Naive thymus-derived CD8-positive, alpha-beta T cell (primary cell): Measurements from ENCODE around the gene PSMC1. TPM values are rescaled to one million over a fixed set of nuclear protein-coding genes. Genes with fewer than 3 reads are reported as not detected.
A peak's percentile ranks its signal among the peaks of the same experiment; 100 is the strongest.

ENCODE experiments used
- ATAC-seq, 2 donors: fragments of 150-1000 bp; cut with Tn5 transposase in 1 of 2; sonication (Bioruptor Pico), chemical (Tn5 transposase) in 1 of 2; 1 replicate in 1 of 2; 2 replicates in 1 of 2; pipeline ENCODE4 v1.10.0; 2021; ENCODE audit warnings: mild to moderate bottlenecking in 2 of 2, moderate library complexity in 2 of 2
- POLR2A ChIA-PET: fragments of 350-600 bp; sonication (Branson Sonifier 250); formaldehyde crosslinking; loops from one replicate; lab custom pipeline; 2021; ENCODE audit warnings: antibody characterized with exemption; lab: Charles Lee
- DNase-seq, 10 donors: peaks; one replicate each; pipeline versions ENCODE4 v3.0.0 to v3.0.0-alpha.2; 2020 to 2022
- H3K27ac Mint-ChIP-seq, 10 donors: one replicate each; pipeline ENCODE4 v1.8.0; 2020 to 2022; ENCODE audit warnings: mild to moderate bottlenecking in 10 of 10, mixed read lengths in 10 of 10, moderate library complexity in 4 of 10, inconsistent platforms in 1 of 10
- H3K27me3 Mint-ChIP-seq, 5 donors: one replicate each; pipeline ENCODE4 v1.8.0; 2021 to 2022; ENCODE audit warnings: mixed read lengths in 5 of 5
- H3K36me3 Mint-ChIP-seq, 3 donors: one replicate each; pipeline ENCODE4 v1.8.0; 2020 to 2022; ENCODE audit warnings: mixed read lengths in 3 of 3, mild to moderate bottlenecking in 2 of 3, inconsistent platforms in 1 of 3
- H3K4me1 Mint-ChIP-seq, 4 donors: one replicate each; pipeline ENCODE4 v1.8.0; 2021 to 2022; ENCODE audit warnings: mixed read lengths in 4 of 4
- H3K4me3 Mint-ChIP-seq, 10 donors: one replicate each; pipeline ENCODE4 v1.8.0; 2020 to 2022; ENCODE audit warnings: mild to moderate bottlenecking in 10 of 10, mixed read lengths in 10 of 10, moderate library complexity in 6 of 10, inconsistent platforms in 1 of 10
- H3K9me3 Mint-ChIP-seq, 9 donors: one replicate each; pipeline ENCODE4 v1.8.0; 2020 to 2022; ENCODE audit warnings: mixed read lengths in 9 of 9, mild to moderate bottlenecking in 3 of 9, inconsistent platforms in 1 of 9, moderate library complexity in 1 of 9
- polyA plus RNA-seq, 3 donors: library from polyadenylated mRNA; unstranded; fragments of 300-500 nt; fragmentation: Illumina TruSeq; gene quantifications; one replicate each; pipeline ENCODE4 v1.2.3, GENCODE V29; 2021
- total RNA-seq, 8 experiments: library from RNA in 2 of 8; stranded (reverse) in 2 of 8; gene quantifications; one replicate each; pipeline ENCODE4 v1.2.3 and lab custom pipeline; 2021 to 2026

Gene PSMC1
- total and polyA plus RNA-seq, 5 experiments from 2014 or later = 57.9 to 117 (median 92.8) TPM

- H3K27ac Mint-ChIP-seq = no peak overlapping the region
- H3K27me3 Mint-ChIP-seq = no peaks in the 10 kb centered on the region
- DNase-seq (no peak), ATAC-seq (no peak)
- no peaks in the 10 kb centered on the region for H3K9me3 Mint-ChIP-seq
- peaks cover 0 to 76% (median 8%) of the 10 kb centered on the region in 3 donors for H3K36me3 Mint-ChIP-seq
- H3K4me1 Mint-ChIP-seq = peaks cover 0 to 12% (median 9%) of the 10 kb centered on the region in 4 donors
- POLR2A ChIA-PET = no interaction called here
- H3K4me3 Mint-ChIP-seq = no peak overlapping the region
Observed at GRCh38 chr14:90277581-90278198, 21.3 kb downstream of the PSMC1 start.

DNA sequence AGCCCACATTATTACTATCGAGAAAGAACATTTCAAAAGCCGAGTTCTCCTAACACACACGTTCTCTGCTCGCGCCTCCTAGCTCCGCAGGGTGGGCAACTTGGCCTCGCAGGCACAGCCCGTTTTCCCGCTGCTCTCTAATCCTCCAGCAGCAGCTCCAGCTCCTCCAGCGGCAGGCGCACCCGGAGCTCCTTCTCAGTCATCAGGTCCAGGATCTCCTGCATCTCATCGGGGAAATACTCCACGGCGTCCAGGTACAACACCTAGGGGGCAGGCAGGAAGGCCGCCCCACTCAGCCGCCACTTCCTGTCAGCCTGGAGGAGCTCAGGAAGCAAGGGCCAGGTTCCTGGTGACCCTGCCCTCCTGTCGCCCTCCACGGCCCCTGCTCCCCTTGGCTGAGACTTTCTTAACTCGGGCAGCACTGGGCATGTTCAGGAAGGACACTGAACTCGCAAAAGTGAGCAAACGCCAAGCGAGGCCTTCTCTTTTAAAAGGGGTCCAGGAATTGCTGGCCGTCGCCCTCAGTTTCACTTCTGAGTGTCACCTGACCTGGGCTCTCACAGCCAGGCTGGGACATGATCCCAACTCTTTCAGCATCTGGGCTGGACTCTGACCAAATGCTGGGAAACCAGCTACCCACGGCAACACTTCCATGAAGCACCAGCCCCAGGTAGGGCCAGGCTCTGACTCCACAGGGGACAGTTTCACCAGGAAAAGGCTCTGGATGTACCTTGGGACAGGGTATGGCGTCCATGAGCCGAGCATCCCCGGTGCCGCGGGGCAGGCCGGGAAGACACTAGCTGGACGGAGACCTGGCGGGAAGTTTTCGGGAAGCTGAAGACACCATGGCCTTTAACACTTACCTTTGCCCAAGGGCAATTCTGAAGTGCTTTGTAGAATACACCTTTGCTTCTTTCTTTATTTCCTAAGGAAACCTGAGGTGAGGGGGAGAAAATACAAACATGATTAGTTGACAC lies 22.1 kb downstream of the PSMC1 start:
- Mint-ChIP-seq H3K27me3 (no peaks in the 10 kb centered on the region), H3K4me1 (peaks cover 0 to 12% (median 9%) of the 10 kb centered on the region in 4 donors), H3K27ac (no peak overlapping the region), H3K4me3 (no peak overlapping the region), H3K9me3 (no peaks in the 10 kb centered on the region), H3K36me3 (peaks cover 0 to 77% (median 8%) of the 10 kb centered on the region in 3 donors)
- DNase-seq (no peak), ATAC-seq (no peak)
- POLR2A ChIA-PET = interaction anchor here (0.6 kb wide), 1 partner anchor 49 kb away, joined by 3 read pairs; no protein-coding TSS in a partner anchor

DNA sequence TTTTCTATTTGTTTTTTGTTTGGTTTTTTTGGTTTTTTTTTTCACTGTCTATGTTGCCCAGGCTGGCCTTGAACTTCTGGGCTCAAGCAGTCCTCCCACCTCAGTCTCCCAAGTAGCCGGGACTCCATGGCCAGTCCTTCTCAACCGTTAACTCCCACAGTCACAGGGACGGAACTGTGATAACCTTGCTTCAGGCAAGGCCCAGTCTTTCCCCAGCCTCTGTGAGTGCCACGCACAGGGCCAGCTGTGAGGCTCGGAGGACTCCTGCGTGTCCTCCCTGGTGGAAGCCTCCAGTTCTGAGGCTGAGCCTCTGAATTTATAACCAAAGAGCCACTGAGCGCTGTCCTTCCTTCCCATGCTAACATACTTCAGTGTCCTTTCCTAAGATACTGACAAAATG lies 23.7 kb downstream of the PSMC1 start:
- ATAC-seq (no peak), DNase-seq (no peak)
- peak overlapping the region in 1 of 10 donors; percentile 74 for H3K27ac Mint-ChIP-seq
- POLR2A ChIA-PET = no interaction called here
- H3K36me3 Mint-ChIP-seq = peaks cover 0 to 77% (median 8%) of the 10 kb centered on the region in 3 donors
- no peak overlapping the region for H3K4me3 Mint-ChIP-seq
- H3K4me1 Mint-ChIP-seq = peaks cover 0 to 6% (median 2%) of the 10 kb centered on the region in 4 donors
- no peaks in the 10 kb centered on the region for H3K9me3 Mint-ChIP-seq
- H3K27me3 Mint-ChIP-seq = no peaks in the 10 kb centered on the region

DNA sequence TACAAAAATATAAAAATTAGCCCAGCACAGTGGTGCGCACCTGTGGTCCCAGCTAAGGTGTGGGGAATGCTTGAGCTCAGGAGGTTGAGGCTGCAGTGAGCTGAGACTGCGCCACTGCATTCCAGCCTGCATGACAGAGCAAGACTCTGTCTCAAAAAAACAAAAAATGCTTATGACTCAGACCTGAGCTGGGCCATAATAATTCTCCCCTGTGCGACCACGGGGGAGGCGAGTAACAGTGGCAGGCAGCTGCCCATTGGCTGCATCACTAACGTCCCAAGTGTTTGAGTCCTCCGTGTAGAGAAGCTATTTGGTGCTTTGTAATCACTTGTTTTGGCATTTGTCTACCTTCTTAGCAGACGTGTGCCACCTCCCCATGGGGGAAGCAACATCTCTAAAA lies 24.9 kb downstream of the PSMC1 start:
- no peak overlapping the region for H3K4me3 Mint-ChIP-seq
- peak overlapping the region in 1 of 10 donors; percentile 8 for H3K27ac Mint-ChIP-seq
- no peak for ATAC-seq
- DNase-seq = no peak
- POLR2A ChIA-PET = no interaction called here
- H3K4me1 Mint-ChIP-seq = peaks cover 0 to 3% (median under 1%) of the 10 kb centered on the region in 4 donors
- H3K9me3 Mint-ChIP-seq = no peaks in the 10 kb centered on the region
- H3K27me3 Mint-ChIP-seq = no peaks in the 10 kb centered on the region
- peaks cover 0 to 76% (median 10%) of the 10 kb centered on the region in 3 donors for H3K36me3 Mint-ChIP-seq

DNA sequence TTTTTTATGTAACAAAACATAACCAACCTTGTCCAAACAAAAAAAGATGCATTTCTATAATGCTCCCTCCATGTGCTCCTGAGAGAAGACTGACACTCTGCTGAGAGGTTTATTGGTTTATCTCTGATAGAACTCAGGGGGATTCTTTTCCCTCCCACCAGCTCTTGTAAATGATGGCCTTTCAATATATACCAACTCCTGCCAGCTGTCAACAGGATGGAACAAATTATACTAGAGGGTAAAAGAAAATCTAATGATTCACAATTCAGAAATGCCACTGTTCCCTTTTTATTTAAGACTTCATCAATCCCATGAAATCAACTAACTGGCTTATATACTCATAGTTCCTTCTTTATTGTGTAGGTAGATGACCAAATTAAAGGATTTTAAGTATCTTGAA lies 25.4 kb downstream of the PSMC1 start:
- ATAC-seq = no peak
- Mint-ChIP-seq H3K4me3 (no peak overlapping the region), H3K27ac (peak overlapping the region in 3 of 10 donors; percentile 8 to 43 (median 41)), H3K36me3 (peaks cover 0 to 76% (median 9%) of the 10 kb centered on the region in 3 donors), H3K9me3 (no peaks in the 10 kb centered on the region), H3K4me1 (no peaks in the 10 kb centered on the region), H3K27me3 (no peaks in the 10 kb centered on the region)
- no peak for DNase-seq
- POLR2A ChIA-PET = no interaction called here

DNA sequence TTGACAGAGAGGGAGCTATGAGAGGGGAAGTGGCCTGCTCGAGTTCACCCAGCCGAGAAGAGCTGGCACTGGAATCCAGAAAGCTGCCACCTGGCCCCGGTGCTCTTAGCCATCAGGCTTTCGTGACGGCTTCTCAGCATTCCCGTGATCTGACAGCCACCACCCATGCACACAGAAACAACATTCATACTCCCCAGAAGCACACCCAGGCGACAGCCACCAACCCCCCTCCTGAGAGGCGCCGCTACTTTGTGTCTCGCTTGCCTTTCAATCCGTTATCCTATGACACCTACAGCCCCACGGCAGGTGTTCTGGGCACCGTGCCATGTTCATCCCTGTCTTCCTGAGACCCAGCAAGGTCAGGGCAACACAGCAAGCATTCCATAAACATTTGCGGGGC lies 31.4 kb downstream of the PSMC1 start:
- POLR2A ChIA-PET = no interaction called here
- Mint-ChIP-seq H3K36me3 (peaks cover 0 to 88% (median 24%) of the 10 kb centered on the region in 3 donors), H3K9me3 (no peaks in the 10 kb centered on the region), H3K27ac (peak overlapping the region in 1 of 10 donors; percentile 56), H3K4me3 (no peak overlapping the region), H3K4me1 (peaks cover 0 to 5% (median 0%) of the 10 kb centered on the region in 4 donors), H3K27me3 (no peaks in the 10 kb centered on the region)
- no peak for DNase-seq
- ATAC-seq = no peak

- Mint-ChIP-seq H3K36me3 (peaks cover 0 to 83% (median 24%) of the 10 kb centered on the region in 3 donors), H3K9me3 (no peaks in the 10 kb centered on the region), H3K4me1 (peaks cover 0 to 5% (median 0%) of the 10 kb centered on the region in 4 donors), H3K4me3 (no peak overlapping the region), H3K27me3 (no peaks in the 10 kb centered on the region), H3K27ac (peak overlapping the region in 1 of 10 donors; percentile 1)
- ATAC-seq = no peak
- POLR2A ChIA-PET = no interaction called here
- DNase-seq = no peak
Observed at GRCh38 chr14:90288651-90289355, 32.5 kb downstream of the PSMC1 start.

- Mint-ChIP-seq H3K36me3 (peaks cover 0 to 83% (median 30%) of the 10 kb centered on the region in 3 donors), H3K4me1 (peaks cover 0 to 5% (median 0%) of the 10 kb centered on the region in 4 donors), H3K4me3 (no peak overlapping the region), H3K27ac (no peak overlapping the region), H3K27me3 (no peaks in the 10 kb centered on the region), H3K9me3 (no peaks in the 10 kb centered on the region)
- POLR2A ChIA-PET = interaction anchor here (0.5 kb wide), 1 partner anchor 331 kb away, joined by 4 read pairs; no protein-coding TSS in a partner anchor
- ATAC-seq = no peak
- DNase-seq = no peak
Observed at GRCh38 chr14:90290337-90291011, 34.1 kb downstream of the PSMC1 start.

DNA sequence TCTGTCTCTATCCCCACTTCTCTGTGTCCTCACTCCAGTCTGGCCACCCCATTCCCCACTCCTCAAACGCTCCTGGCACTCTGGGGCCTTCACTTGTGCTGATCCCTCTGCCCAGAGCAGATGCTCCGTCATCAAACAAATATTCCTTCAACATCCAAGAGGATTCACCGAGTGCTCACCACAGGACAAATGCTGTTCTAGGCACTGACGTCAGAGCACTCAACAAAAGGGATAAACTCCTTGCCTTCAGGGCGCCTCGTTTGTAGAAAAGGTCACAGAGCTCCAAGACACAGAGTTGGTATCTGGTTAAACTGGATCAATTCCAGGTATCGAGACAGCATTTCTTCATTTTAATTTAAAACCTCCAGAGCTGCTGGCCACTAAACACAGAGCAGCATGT lies 35.3 kb downstream of the PSMC1 start:
- no peak overlapping the region for H3K27ac Mint-ChIP-seq

GRCh38 chr14:90293766-90294730 lies 37.7 kb downstream of the PSMC1 start:
- Mint-ChIP-seq H3K9me3 (no peaks in the 10 kb centered on the region), H3K27me3 (no peaks in the 10 kb centered on the region), H3K4me3 (no peak overlapping the region), H3K4me1 (peaks cover 0 to 4% (median 0%) of the 10 kb centered on the region in 4 donors), H3K27ac (peak overlapping the region in 1 of 10 donors; percentile 17), H3K36me3 (peaks cover 0 to 83% (median 24%) of the 10 kb centered on the region in 3 donors)
- ATAC-seq = no peak
- DNase-seq = no peak
- POLR2A ChIA-PET = interaction anchor here (0.5 kb wide), 1 partner anchor 42 kb away, joined by 4 read pairs; no protein-coding TSS in a partner anchor

More for the DNA sequence above, 35.3 kb downstream of the PSMC1 start:
- Mint-ChIP-seq H3K27me3 (no peaks in the 10 kb centered on the region), H3K4me1 (peaks cover 0 to 5% (median 0%) of the 10 kb centered on the region in 4 donors), H3K4me3 (no peak overlapping the region), H3K36me3 (peaks cover 0 to 83% (median 29%) of the 10 kb centered on the region in 3 donors), H3K9me3 (no peaks in the 10 kb centered on the region)
- POLR2A ChIA-PET = no interaction called here
- no peak for ATAC-seq
- no peak for DNase-seq

- Mint-ChIP-seq H3K4me3 (no peak overlapping the region), H3K9me3 (no peaks in the 10 kb centered on the region), H3K36me3 (peaks cover 0 to 81% (median 27%) of the 10 kb centered on the region in 3 donors), H3K27me3 (no peaks in the 10 kb centered on the region), H3K27ac (no peak overlapping the region), H3K4me1 (peaks cover 0 to 5% (median 2%) of the 10 kb centered on the region in 4 donors)
- ATAC-seq = no peak
- no peak for DNase-seq
- POLR2A ChIA-PET = interaction anchor here (0.5 kb wide), 1 partner anchor 41 kb away, joined by 4 read pairs; no protein-coding TSS in a partner anchor
Observed at GRCh38 chr14:90294872-90295271, 38.5 kb downstream of the PSMC1 start.
